ENCODE measurements around the gene DAZAP1.

DAZAP1 gene

DNA sequence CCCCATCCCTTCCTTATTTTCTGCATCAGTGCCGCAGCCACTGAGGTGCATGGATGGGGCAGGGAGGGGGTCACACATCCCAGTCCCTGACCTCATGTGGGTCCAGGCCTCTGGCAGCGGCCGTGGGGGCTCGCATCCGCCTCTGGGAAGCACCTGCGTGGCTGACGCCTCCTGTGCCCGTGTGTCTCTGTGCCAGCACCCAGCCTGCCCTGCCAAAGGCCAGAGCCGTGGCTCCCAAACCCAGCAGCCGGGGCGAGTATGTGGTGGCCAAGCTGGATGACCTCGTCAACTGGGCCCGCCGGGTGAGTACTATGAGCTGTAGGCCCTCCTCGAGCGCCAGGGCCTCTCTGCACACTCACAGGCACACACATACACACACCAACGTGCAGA, 18.8 kb upstream of the DAZAP1 start:
- Histone ChIP-seq H3K36me3 (ENCODE audit: insufficient read depth, low read length) (peaks cover 49% of the 10 kb centered on the region), H3K9me3 (ENCODE audit: low read length) (no peaks in the 10 kb centered on the region), H3K27ac (ENCODE audit: low read depth, low read length) (no peak overlapping the region), H3K27me3 (ENCODE audit: control insufficient read depth in 1 of 2, insufficient read depth in 2 of 2, low read length in 2 of 2) (no peaks in the 10 kb centered on the region), H3K4me1 (ENCODE audit: insufficient read depth, low read length) (peaks cover 19% of the 10 kb centered on the region), H3K9ac (ENCODE audit: low read length) (no peak overlapping the region), H3K4me3 (ENCODE audit: low read depth in 1 of 2, low read length in 2 of 2) (no peak overlapping the region)

- no peaks in the 10 kb centered on the region for H3K9me3 ChIP-seq (ENCODE audit: low read length)
- H3K36me3 ChIP-seq (ENCODE audit: insufficient read depth, low read length): peaks cover 51% of the 10 kb centered on the region
- H3K4me3 ChIP-seq (ENCODE audit: low read depth in 1 of 2, low read length in 2 of 2): no peak overlapping the region
- H3K9ac ChIP-seq (ENCODE audit: low read length): no peak overlapping the region
- no peak overlapping the region for H3K27ac ChIP-seq (ENCODE audit: low read depth, low read length)
- H3K4me1 ChIP-seq (ENCODE audit: insufficient read depth, low read length): peaks cover 18% of the 10 kb centered on the region
- no peaks in the 10 kb centered on the region for H3K27me3 ChIP-seq (ENCODE audit: control insufficient read depth in 1 of 2, insufficient read depth in 2 of 2, low read length in 2 of 2)
Observed at GRCh38 chr19:1389033-1389940, 18.1 kb upstream of the DAZAP1 start.

DNA sequence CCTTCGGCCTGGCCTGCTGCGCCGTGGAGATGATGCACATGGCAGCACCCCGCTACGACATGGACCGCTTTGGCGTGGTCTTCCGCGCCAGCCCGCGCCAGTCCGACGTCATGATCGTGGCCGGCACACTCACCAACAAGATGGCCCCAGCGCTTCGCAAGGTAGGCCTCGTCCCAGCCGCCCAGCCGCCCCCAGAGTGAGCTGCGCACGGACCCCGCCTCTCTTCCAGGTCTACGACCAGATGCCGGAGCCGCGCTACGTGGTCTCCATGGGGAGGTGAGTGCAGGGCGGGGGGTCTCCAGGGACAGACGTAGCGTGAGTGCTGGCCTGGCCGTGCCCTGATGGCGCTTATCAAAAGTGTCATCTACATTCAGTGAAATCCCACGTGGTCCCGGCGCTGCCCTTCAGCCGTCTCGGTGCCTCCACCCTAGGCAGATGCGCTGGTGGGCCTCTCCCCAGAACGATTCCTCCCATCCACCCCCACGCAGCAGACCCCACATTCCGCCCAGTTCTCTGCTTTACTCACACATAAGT, 16.4 kb upstream of the DAZAP1 start:
- Histone ChIP-seq H3K4me3 (ENCODE audit: low read depth in 1 of 2, low read length in 2 of 2) (no peak overlapping the region), H3K27me3 (ENCODE audit: control insufficient read depth in 1 of 2, insufficient read depth in 2 of 2, low read length in 2 of 2) (no peaks in the 10 kb centered on the region), H3K9ac (ENCODE audit: low read length) (no peak overlapping the region), H3K27ac (ENCODE audit: low read depth, low read length) (no peak overlapping the region), H3K4me1 (ENCODE audit: insufficient read depth, low read length) (peaks cover 2% of the 10 kb centered on the region), H3K36me3 (ENCODE audit: insufficient read depth, low read length) (peaks cover 48% of the 10 kb centered on the region), H3K9me3 (ENCODE audit: low read length) (no peaks in the 10 kb centered on the region)

- H3K4me1 ChIP-seq (ENCODE audit: insufficient read depth, low read length): no peaks in the 10 kb centered on the region
- H3K36me3 ChIP-seq (ENCODE audit: insufficient read depth, low read length): peaks cover 46% of the 10 kb centered on the region
- no peak overlapping the region for H3K27ac ChIP-seq (ENCODE audit: low read depth, low read length)
Observed at GRCh38 chr19:1392407-1392806, 15.0 kb upstream of the DAZAP1 start.

DNA sequence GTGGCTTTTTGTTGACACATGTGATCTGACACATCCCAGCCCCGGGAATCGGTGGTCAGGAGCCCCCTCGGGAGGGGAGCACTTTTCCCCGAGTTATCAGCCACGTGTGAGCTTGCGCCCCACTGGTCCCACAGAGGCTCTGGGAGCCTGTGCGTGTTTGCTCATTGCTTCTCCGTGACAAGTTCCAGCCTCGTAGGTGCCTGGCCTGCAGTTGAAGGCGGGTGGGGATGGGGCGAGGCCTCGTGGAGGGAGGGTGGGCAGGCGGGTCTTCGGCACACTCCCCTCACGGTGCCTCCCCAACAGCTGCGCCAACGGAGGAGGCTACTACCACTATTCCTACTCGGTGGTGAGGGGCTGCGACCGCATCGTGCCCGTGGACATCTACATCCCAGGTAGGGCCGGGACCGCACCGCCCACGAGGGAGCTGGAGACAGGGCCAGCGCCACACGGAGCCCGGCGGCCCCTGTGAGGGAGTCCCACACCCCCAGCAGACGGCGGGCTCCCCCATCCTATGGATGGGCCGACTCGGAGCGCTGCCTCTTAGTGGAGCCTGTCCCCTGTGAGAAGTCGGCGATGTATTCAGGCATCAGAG, 14.4 kb upstream of the DAZAP1 start:
- no peak overlapping the region for H3K4me3 ChIP-seq (ENCODE audit: low read depth in 1 of 2, low read length in 2 of 2)
- no peaks in the 10 kb centered on the region for H3K9me3 ChIP-seq (ENCODE audit: low read length)
- no peaks in the 10 kb centered on the region for H3K27me3 ChIP-seq (ENCODE audit: control insufficient read depth in 1 of 2, insufficient read depth in 2 of 2, low read length in 2 of 2)
- no peak overlapping the region for H3K9ac ChIP-seq (ENCODE audit: low read length)
- H3K4me1 ChIP-seq (ENCODE audit: insufficient read depth, low read length): no peaks in the 10 kb centered on the region
- H3K36me3 ChIP-seq (ENCODE audit: insufficient read depth, low read length): peaks cover 44% of the 10 kb centered on the region
- no peak overlapping the region for H3K27ac ChIP-seq (ENCODE audit: low read depth, low read length)

More at GRCh38 chr19:1392407-1392806, 15.0 kb upstream of the DAZAP1 start:
- no peaks in the 10 kb centered on the region for H3K27me3 ChIP-seq (ENCODE audit: control insufficient read depth in 1 of 2, insufficient read depth in 2 of 2, low read length in 2 of 2)
- H3K4me3 ChIP-seq (ENCODE audit: low read depth in 1 of 2, low read length in 2 of 2): no peak overlapping the region
- no peak overlapping the region for H3K9ac ChIP-seq (ENCODE audit: low read length)
- H3K9me3 ChIP-seq (ENCODE audit: low read length): no peaks in the 10 kb centered on the region

DNA sequence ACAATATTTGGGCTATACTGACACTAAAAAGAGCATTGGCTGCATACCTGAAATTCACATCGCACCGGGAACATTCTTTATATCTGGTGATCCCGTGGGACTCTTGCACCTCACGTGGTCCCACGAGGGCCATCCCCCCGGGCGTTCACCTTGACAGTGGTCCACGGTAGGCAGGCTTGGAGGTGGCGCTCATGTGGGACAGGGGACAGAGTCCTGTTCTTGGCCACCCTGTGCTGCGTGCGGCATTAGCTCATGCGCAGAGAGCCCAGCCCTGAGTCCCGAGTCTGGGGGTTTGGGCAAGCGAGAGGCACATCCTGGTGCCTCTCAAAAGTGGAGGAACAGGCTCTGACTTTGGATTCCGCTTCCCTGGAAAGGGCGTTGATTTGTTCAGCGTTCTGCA, 13.5 kb upstream of the DAZAP1 start:
- H3K27ac ChIP-seq (ENCODE audit: low read depth, low read length): no peak overlapping the region
- H3K4me3 ChIP-seq (ENCODE audit: low read depth in 1 of 2, low read length in 2 of 2): no peak overlapping the region
- peaks cover 36% of the 10 kb centered on the region for H3K36me3 ChIP-seq (ENCODE audit: insufficient read depth, low read length)
- no peaks in the 10 kb centered on the region for H3K27me3 ChIP-seq (ENCODE audit: control insufficient read depth in 1 of 2, insufficient read depth in 2 of 2, low read length in 2 of 2)
- no peaks in the 10 kb centered on the region for H3K9me3 ChIP-seq (ENCODE audit: low read length)
- H3K9ac ChIP-seq (ENCODE audit: low read length): no peak overlapping the region
- H3K4me1 ChIP-seq (ENCODE audit: insufficient read depth, low read length): no peaks in the 10 kb centered on the region

DNA sequence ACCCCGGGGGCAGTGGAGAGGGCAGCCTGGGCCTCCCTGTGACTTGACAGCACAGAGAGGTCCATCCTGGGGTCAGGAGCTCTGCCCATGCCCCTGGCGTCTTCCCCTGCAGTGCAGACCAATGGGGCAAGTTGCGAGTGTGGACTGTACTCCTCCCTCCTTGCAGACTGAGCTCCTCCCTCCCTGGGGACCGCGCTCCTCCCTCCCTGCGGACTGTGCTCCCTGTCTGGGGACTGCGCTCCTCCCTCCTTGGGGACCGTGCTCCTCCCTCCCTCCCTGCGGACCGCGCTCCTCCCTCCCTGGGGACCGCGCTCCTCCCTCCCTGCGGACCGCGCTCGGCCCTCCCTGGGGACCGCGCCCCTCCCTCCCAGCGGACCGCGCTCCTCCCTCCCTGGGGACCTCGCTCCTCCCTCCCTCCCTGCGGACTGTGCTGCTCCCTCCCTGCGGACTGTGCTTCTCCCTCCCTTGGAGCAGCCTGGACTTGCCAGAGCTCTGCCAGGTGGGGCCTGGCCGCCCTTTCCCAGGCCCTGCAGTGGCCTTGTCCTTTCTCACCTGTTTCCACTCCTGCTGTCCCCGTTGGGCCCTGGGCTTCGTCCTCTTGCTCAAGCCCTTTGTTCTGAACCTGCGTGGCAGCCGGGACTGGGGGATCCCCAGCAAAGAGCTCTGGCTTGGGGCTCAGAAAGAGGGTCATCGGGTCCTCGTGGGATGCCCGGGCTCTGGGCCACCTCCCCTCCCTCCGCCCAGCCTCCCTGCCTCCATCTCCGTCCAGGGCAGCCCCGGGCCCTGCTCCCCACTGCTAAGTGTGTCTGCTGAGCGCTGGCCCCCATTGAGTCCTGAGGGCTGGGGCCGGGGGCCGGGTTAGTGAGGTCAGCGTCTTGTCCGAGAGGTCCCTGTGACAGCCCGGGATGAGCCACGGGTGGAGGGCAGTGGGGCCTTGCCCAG, 12.9 kb upstream of the DAZAP1 start:
- no peaks in the 10 kb centered on the region for H3K27me3 ChIP-seq (ENCODE audit: control insufficient read depth in 1 of 2, insufficient read depth in 2 of 2, low read length in 2 of 2)
- H3K27ac ChIP-seq (ENCODE audit: low read depth, low read length): no peak overlapping the region
- no peaks in the 10 kb centered on the region for H3K9me3 ChIP-seq (ENCODE audit: low read length)
- H3K4me1 ChIP-seq (ENCODE audit: insufficient read depth, low read length): no peaks in the 10 kb centered on the region
- peaks cover 29% of the 10 kb centered on the region for H3K36me3 ChIP-seq (ENCODE audit: insufficient read depth, low read length)
- no peak overlapping the region for H3K9ac ChIP-seq (ENCODE audit: low read length)
- H3K4me3 ChIP-seq (ENCODE audit: low read depth in 1 of 2, low read length in 2 of 2): no peak overlapping the region

- Histone ChIP-seq H3K36me3 (ENCODE audit: insufficient read depth, low read length) (peaks cover 24% of the 10 kb centered on the region), H3K27me3 (ENCODE audit: control insufficient read depth in 1 of 2, insufficient read depth in 2 of 2, low read length in 2 of 2) (no peaks in the 10 kb centered on the region), H3K4me3 (ENCODE audit: low read depth in 1 of 2, low read length in 2 of 2) (no peak overlapping the region), H3K9me3 (ENCODE audit: low read length) (no peaks in the 10 kb centered on the region), H3K27ac (ENCODE audit: low read depth, low read length) (no peak overlapping the region), H3K4me1 (ENCODE audit: insufficient read depth, low read length) (peaks cover 3% of the 10 kb centered on the region), H3K9ac (ENCODE audit: low read length) (no peak overlapping the region)
Observed at GRCh38 chr19:1395194-1396018, 12.0 kb upstream of the DAZAP1 start.

- no peak overlapping the region for H3K9ac ChIP-seq (ENCODE audit: low read length)
- H3K36me3 ChIP-seq (ENCODE audit: insufficient read depth, low read length): peaks cover 19% of the 10 kb centered on the region
- peaks cover 6% of the 10 kb centered on the region for H3K4me1 ChIP-seq (ENCODE audit: insufficient read depth, low read length)
- no peaks in the 10 kb centered on the region for H3K9me3 ChIP-seq (ENCODE audit: low read length)
- no peak overlapping the region for H3K4me3 ChIP-seq (ENCODE audit: low read depth in 1 of 2, low read length in 2 of 2)
- H3K27ac ChIP-seq (ENCODE audit: low read depth, low read length): no peak overlapping the region
- H3K27me3 ChIP-seq (ENCODE audit: control insufficient read depth in 1 of 2, insufficient read depth in 2 of 2, low read length in 2 of 2): no peaks in the 10 kb centered on the region
Observed at GRCh38 chr19:1396019-1396767, 11.2 kb upstream of the DAZAP1 start.

Measured in muscle layer of colon (tissue), 2 donors.